Mesendoderm (in vitro differentiated cells): ENCODE data around the gene ZNF280C.
A peak's percentile ranks its signal among the peaks of the same experiment; 100 is the strongest.

ENCODE experiments used
- DNase-seq: peaks from one replicate; pipeline ENCODE4 v3.0.0; 2013
- H2AK5ac ChIP-seq: 2 replicates; pipeline ENCODE4 v1.6.1; 2013; ENCODE audit warnings: low read length, inconsistent platforms
- H2BK120ac ChIP-seq: 2 replicates; pipeline ENCODE4 v1.6.1; 2013; ENCODE audit warnings: low read depth, mild to moderate bottlenecking, low read length, moderate library complexity, mixed read lengths
- H2BK15ac ChIP-seq: replicated peaks from 2 replicates; pipeline ENCODE4 v1.6.1; 2013; ENCODE audit warnings: low read depth, mild to moderate bottlenecking, moderate library complexity
- H2BK5ac ChIP-seq: 2 replicates; pipeline ENCODE4 v1.6.1; 2013; ENCODE audit warnings: low read length, inconsistent platforms
- H3K18ac ChIP-seq: 2 replicates; pipeline ENCODE4 v1.6.1; 2013; ENCODE audit warnings: mild to moderate bottlenecking, low read length, mixed read lengths
- H3K23ac ChIP-seq: one replicate; pipeline ENCODE4 v1.6.1; 2013; ENCODE audit warnings: low read length
- H3K27ac ChIP-seq: 2 replicates; pipeline ENCODE4 v1.5.1; 2013; ENCODE audit warnings: low read depth, mild to moderate bottlenecking, inconsistent platforms, low read length, moderate library complexity
- H3K27me3 ChIP-seq: 2 replicates; pipeline ENCODE4 v1.6.1; 2013; ENCODE audit warnings: low read length, control low read depth, mild to moderate bottlenecking, inconsistent platforms; ENCODE audit not compliant: insufficient read depth, poor library complexity
- H3K36me3 ChIP-seq: 2 replicates; pipeline ENCODE4 v1.6.1; 2013; ENCODE audit warnings: low read length, inconsistent platforms; ENCODE audit not compliant: control insufficient read depth, insufficient read depth
- H3K4ac ChIP-seq: one replicate; pipeline ENCODE4 v1.6.1; 2013; ENCODE audit warnings: low read depth, mild to moderate bottlenecking, low read length, moderate library complexity
- H3K4me1 ChIP-seq: 2 replicates; pipeline ENCODE4 v1.6.1; 2013; ENCODE audit warnings: low read depth, low read length, inconsistent platforms; ENCODE audit not compliant: control insufficient read depth
- H3K4me2 ChIP-seq: 2 replicates; pipeline ENCODE4 v1.6.1; 2013; ENCODE audit warnings: low read length
- H3K4me3 ChIP-seq: 2 replicates; pipeline ENCODE4 v1.5.1; 2013; ENCODE audit warnings: mild to moderate bottlenecking, low read length
- H3K56ac ChIP-seq: one replicate; pipeline ENCODE4 v1.6.1; 2013; ENCODE audit warnings: low read length
- H3K79me1 ChIP-seq: 2 replicates; pipeline ENCODE4 v1.6.1; 2013; ENCODE audit warnings: low read length, inconsistent platforms
- H3K79me2 ChIP-seq: 2 replicates; pipeline ENCODE4 v1.6.1; 2013; ENCODE audit warnings: mild to moderate bottlenecking, low read length; ENCODE audit not compliant: control insufficient read depth, insufficient read depth
- H3K9ac ChIP-seq: 2 replicates; pipeline ENCODE4 v1.6.1; 2013; ENCODE audit warnings: low read length, inconsistent platforms
- H4K5ac ChIP-seq: one replicate; pipeline ENCODE4 v1.6.1; 2013; ENCODE audit warnings: low read length
- H4K8ac ChIP-seq: one replicate; pipeline ENCODE4 v1.6.1; 2013; ENCODE audit warnings: low read depth, mild to moderate bottlenecking, control low read depth, low read length, moderate library complexity
- WGBS: extraction: QIAGEN DNeasy Blood & Tissue Kit; methylation state at CpG from one replicate; pipeline ENCODE4 v1.1.7; 2013; ENCODE audit warnings: low lambda C conversion rate, missing lambda C conversion rate; ENCODE audit not compliant: insufficient coverage; ENCODE audit errors: extremely low coverage; 5-methylcytosine and 5-hydroxymethylcytosine counted together

ZNF280C gene

DNA sequence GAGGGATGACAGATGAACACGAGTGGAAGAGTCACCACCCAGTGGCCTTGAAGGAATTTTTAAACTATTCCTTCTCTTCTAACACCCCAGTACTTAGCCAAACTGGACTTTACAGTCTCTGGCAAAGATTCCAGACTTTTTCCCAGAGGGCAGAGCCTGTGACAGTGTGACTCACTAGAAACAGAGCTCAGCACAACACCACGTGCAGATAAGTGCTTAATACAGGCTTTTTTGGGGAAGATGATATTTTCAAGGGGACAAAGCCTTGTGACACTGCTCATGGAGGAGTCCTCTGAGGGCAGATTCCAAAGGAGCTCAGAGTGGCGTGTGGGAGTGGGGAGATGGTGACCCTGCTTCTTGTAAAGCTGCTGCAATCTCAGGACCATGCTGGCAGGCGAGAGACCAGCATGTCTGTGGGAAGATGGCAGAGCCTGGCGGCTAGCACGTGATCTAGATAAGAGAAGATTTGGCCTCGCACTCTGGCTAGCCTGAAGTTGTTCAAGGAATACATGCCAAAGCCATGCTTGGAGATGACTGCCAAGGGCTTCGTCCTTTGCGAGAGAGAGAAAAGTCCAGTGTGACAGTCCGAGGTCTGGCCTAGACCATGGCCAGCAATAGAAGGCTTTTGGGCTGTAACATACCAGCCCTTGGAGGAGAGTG lies 94.5 kb downstream of the ZNF280C start:
- Histone ChIP-seq H2BK120ac (no peak overlapping the region), H3K4me1 (no peaks in the 10 kb centered on the region), H2AK5ac (no peak overlapping the region), H3K56ac (no peak overlapping the region), H3K79me2 (no peaks in the 10 kb centered on the region), H3K79me1 (no peaks in the 10 kb centered on the region), H3K36me3 (no peaks in the 10 kb centered on the region), H3K4me3 (no peak overlapping the region), H2BK15ac (no peak overlapping the region), H3K27ac (no peak overlapping the region), H3K18ac (no peak overlapping the region), H4K8ac (no peak overlapping the region), H3K4ac (no peak overlapping the region), H3K4me2 (no peak overlapping the region), H3K9ac (no peak overlapping the region), H2BK5ac (no peak overlapping the region), H3K23ac (no peak overlapping the region), H4K5ac (no peak overlapping the region), H3K27me3 (peaks cover 2% of the 10 kb centered on the region)
- no CpG with 5 or more reads among the region's 10 CpGs for WGBS
- DNase-seq: no peak

GRCh38 chrX:130173190-130173895 lies 95.4 kb downstream of the ZNF280C start:
- Histone ChIP-seq H3K79me1 (no peaks in the 10 kb centered on the region), H4K8ac (no peak overlapping the region), H3K4me1 (no peaks in the 10 kb centered on the region), H3K56ac (no peak overlapping the region), H3K36me3 (no peaks in the 10 kb centered on the region), H2BK15ac (no peak overlapping the region), H3K27me3 (peaks cover 2% of the 10 kb centered on the region), H2BK5ac (no peak overlapping the region), H2AK5ac (no peak overlapping the region), H3K79me2 (no peaks in the 10 kb centered on the region), H3K18ac (no peak overlapping the region), H3K9ac (no peak overlapping the region), H3K4me2 (no peak overlapping the region), H4K5ac (no peak overlapping the region), H2BK120ac (no peak overlapping the region), H3K23ac (no peak overlapping the region), H3K27ac (no peak overlapping the region), H3K4me3 (no peak overlapping the region), H3K4ac (no peak overlapping the region)
- no peak for DNase-seq
- WGBS: no CpG with 5 or more reads among the region's 7 CpGs

DNA sequence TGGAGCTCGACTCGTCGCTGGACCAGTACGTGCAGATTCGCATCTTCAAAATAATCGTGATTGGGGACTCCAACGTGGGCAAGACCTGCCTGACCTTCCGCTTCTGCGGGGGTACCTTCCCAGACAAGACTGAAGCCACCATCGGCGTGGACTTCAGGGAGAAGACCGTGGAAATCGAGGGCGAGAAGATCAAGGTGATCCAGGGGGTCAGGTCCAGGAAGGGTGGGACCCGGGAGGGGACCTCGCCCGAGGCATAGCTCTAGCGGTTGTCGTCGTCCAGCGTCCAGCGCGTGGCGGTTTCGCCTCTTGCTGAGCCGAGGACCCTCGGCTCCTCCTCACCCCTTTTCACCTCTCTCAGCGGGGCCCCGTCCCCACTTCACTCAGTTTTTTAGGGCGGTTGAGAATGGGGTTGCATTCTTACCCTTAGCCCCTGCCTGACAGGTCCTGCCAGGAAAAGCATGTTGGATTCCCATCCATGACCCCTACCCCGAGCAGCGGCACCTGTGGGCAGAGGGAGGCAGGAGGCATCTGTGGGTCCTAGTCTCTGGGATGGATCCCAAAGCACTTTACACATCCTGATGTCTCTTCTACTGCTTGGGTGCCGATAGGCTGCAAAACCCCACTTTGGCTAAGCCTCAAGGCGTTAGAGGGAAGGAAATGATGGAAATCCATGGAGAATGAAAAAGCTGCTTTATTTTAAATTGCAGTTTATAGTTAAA lies 96.4 kb downstream of the ZNF280C start:
- Histone ChIP-seq H3K4ac (no peak overlapping the region), H3K79me2 (no peaks in the 10 kb centered on the region), H2BK120ac (no peak overlapping the region), H2AK5ac (no peak overlapping the region), H3K4me3 (no peak overlapping the region), H4K5ac (no peak overlapping the region), H3K27me3 (peaks cover 2% of the 10 kb centered on the region), H3K23ac (no peak overlapping the region), H2BK15ac (no peak overlapping the region), H3K27ac (no peak overlapping the region), H3K9ac (no peak overlapping the region), H3K36me3 (no peaks in the 10 kb centered on the region), H3K4me2 (peak overlapping the region; percentile 52), H3K56ac (peak overlapping the region; percentile 34), H4K8ac (no peak overlapping the region), H3K79me1 (no peaks in the 10 kb centered on the region), H3K4me1 (no peaks in the 10 kb centered on the region), H2BK5ac (no peak overlapping the region), H3K18ac (no peak overlapping the region)
- DNase-seq: no peak
- WGBS: no CpG with 5 or more reads among the region's 34 CpGs

DNA sequence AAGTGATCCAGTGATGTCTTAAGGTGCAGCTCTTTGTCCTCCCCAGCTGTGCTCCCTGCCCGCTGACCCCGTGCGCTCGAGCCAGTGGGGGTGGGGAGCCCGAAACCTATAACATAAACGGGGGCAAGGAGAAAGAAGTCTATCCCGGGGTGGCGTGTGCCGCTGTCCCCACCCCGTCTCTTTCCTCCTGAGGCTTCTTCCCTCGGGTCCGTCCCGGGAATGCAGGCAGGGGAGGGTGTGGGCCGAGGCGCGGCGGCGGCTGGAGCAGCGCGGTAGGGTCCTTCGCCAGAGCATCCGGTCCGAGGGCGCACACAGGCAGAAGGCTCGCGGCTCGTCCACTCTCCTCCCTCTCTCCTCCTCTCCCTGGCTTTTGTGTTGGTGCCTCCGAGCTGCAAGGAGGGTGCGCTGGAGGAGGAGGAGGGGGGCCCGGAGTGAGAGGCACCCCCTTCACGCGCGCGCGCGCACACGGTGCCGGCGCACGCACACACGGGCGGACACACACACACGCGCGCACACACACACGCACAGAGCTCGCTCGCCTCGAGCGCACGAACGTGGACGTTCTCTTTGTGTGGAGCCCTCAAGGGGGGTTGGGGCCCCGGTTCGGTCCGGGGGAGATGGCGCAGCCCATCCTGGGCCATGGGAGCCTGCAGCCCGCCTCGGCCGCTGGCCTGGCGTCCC lies 97.1 kb downstream of the ZNF280C start, which contains the start of gene RAB33A:
RAB33A (plus strand) TSS at position 517 of the 681 bp plus-strand sequence; CDS start at position 618, 101 bp downstream.
- no peak within 1 kb of the TSS for H2BK5ac ChIP-seq
- H3K4me3 ChIP-seq: no peak within 1 kb of the TSS
- H3K23ac ChIP-seq: no peak within 1 kb of the TSS
- H3K9ac ChIP-seq: no peak within 1 kb of the TSS
- no peak within 1 kb of the TSS for H2AK5ac ChIP-seq
- H3K56ac ChIP-seq: peak within 1 kb of the TSS; percentile 34
- no peak within 1 kb of the TSS for H3K18ac ChIP-seq
- no peak within 1 kb of the TSS for H4K8ac ChIP-seq
- H3K79me1 ChIP-seq: no peaks in the 10 kb centered on the region
- no CpG with 5 or more reads among the region's 61 CpGs for WGBS
- H3K27me3 ChIP-seq: peaks cover 2% of the 10 kb centered on the region
- no peak within 1 kb of the TSS for H3K27ac ChIP-seq
- H2BK120ac ChIP-seq: no peak within 1 kb of the TSS
- no peak within 1 kb of the TSS for H3K4ac ChIP-seq
- no peak within 1 kb of the TSS for H2BK15ac ChIP-seq
- H3K4me2 ChIP-seq: peak within 1 kb of the TSS; percentile 56
- H3K79me2 ChIP-seq: no peaks in the 10 kb centered on the region
- H3K4me1 ChIP-seq: no peaks in the 10 kb centered on the region
- no peak for DNase-seq
- no peak within 1 kb of the TSS for H4K5ac ChIP-seq
- no peaks in the 10 kb centered on the region for H3K36me3 ChIP-seq

GRCh38 chrX:130170752-130171445 lies 97.8 kb downstream of the ZNF280C start:
- Histone ChIP-seq H3K9ac (no peak overlapping the region), H2BK120ac (no peak overlapping the region), H3K4me2 (peak overlapping the region; percentile 56), H2BK15ac (no peak overlapping the region), H3K56ac (peak overlapping the region; percentile 25), H3K27me3 (peaks cover 2% of the 10 kb centered on the region), H3K4me1 (no peaks in the 10 kb centered on the region), H2BK5ac (no peak overlapping the region), H3K79me1 (no peaks in the 10 kb centered on the region), H3K18ac (no peak overlapping the region), H3K79me2 (no peaks in the 10 kb centered on the region), H4K5ac (no peak overlapping the region), H3K4ac (no peak overlapping the region), H3K36me3 (no peaks in the 10 kb centered on the region), H3K23ac (no peak overlapping the region), H3K27ac (no peak overlapping the region), H2AK5ac (no peak overlapping the region), H4K8ac (no peak overlapping the region), H3K4me3 (no peak overlapping the region)
- DNase-seq: peak; percentile 48
- no CpG with 5 or more reads among the region's 36 CpGs for WGBS
